ENCODE measurements around the gene ZBED4. TPM values are rescaled to one million over a fixed set of nuclear protein-coding genes. Genes with fewer than 3 reads are reported as not detected.

The ZBED4 gene
- total RNA-seq, 1 donor from 2014 or later = 17.3 TPM

GRCh38 chr22:49824185-49824925 lies 29.3 kb upstream of the ZBED4 start:
- Mint-ChIP-seq H3K27me3 (ENCODE audit: unreplicated experiment) (no peaks in the 10 kb centered on the region), H3K27ac (ENCODE audit: unreplicated experiment) (no peak overlapping the region), H3K4me1 (ENCODE audit: unreplicated experiment) (peaks cover 37% of the 10 kb centered on the region), H3K9me3 (ENCODE audit: unreplicated experiment) (no peaks in the 10 kb centered on the region), H3K36me3 (ENCODE audit: unreplicated experiment) (peaks cover 28% of the 10 kb centered on the region), H3K4me3 (ENCODE audit: unreplicated experiment) (peak overlapping the region; percentile 34)
- DNase-seq (ENCODE audit: extremely low spot score, unreplicated experiment) = no peak
- TF ChIP-seq, protein P1, sequence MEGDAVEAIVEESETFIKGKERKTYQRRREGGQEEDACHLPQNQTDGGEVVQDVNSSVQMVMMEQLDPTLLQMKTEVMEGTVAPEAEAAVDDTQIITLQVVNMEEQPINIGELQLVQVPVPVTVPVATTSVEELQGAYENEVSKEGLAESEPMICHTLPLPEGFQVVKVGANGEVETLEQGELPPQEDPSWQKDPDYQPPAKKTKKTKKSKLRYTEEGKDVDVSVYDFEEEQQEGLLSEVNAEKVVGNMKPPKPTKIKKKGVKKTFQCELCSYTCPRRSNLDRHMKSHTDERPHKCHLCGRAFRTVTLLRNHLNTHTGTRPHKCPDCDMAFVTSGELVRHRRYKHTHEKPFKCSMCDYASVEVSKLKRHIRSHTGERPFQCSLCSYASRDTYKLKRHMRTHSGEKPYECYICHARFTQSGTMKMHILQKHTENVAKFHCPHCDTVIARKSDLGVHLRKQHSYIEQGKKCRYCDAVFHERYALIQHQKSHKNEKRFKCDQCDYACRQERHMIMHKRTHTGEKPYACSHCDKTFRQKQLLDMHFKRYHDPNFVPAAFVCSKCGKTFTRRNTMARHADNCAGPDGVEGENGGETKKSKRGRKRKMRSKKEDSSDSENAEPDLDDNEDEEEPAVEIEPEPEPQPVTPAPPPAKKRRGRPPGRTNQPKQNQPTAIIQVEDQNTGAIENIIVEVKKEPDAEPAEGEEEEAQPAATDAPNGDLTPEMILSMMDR (IDR thresholded peaks at IDR 0.05) = no peak

DNA sequence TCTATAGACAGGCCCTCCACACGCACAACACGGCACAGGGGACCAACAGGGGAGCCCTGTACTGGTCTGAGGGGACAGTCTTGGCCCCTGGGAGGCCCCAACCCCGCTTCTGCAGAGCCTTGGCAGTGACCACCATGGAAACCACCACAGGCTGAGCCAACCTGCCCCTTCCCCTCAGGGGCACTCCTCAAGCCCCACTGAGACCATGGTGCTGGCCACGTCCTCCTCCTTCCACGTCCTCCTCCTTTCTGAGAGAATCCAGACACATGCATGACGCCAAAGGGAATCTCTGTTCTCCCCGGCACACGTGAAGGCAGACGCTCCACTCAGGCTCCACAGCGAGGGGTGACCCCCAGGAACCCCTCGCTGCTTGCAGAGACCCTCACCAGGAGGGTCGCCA lies 28.7 kb upstream of the ZBED4 start:
- TF ChIP-seq, protein P1 (IDR thresholded peaks at IDR 0.05) = no peak
- DNase-seq (ENCODE audit: extremely low spot score, unreplicated experiment) = no peak
- Mint-ChIP-seq H3K4me1 (ENCODE audit: unreplicated experiment) (peaks cover 37% of the 10 kb centered on the region), H3K27ac (ENCODE audit: unreplicated experiment) (peak overlapping the region; percentile 87), H3K27me3 (ENCODE audit: unreplicated experiment) (no peaks in the 10 kb centered on the region), H3K4me3 (ENCODE audit: unreplicated experiment) (peak overlapping the region; percentile 85), H3K36me3 (ENCODE audit: unreplicated experiment) (peaks cover 33% of the 10 kb centered on the region), H3K9me3 (ENCODE audit: unreplicated experiment) (peaks cover 3% of the 10 kb centered on the region)

DNA sequence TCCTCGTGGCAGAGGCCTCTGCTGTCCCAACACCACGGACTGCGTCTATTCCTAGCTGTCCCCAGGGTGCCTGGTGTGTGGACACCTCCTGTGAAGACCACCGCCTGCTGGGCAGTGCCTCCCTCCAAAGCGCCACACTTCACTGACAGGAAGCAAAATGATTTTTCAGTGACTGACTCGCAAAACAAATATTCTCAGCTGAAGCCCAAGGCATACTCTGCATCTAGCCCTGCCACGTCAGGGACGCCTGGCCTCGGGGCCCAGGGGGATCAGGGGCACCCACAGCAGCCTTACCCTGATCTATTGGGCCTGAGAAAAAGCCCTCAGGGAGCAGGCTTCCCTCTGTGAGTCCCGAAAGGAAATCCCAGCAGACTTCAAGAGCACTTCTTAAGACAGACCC lies 28.2 kb upstream of the ZBED4 start:
- H3K9me3 Mint-ChIP-seq (ENCODE audit: unreplicated experiment) = peaks cover 4% of the 10 kb centered on the region
- H3K4me1 Mint-ChIP-seq (ENCODE audit: unreplicated experiment) = peaks cover 36% of the 10 kb centered on the region
- peak overlapping the region; percentile 85 for H3K4me3 Mint-ChIP-seq (ENCODE audit: unreplicated experiment)
- peak overlapping the region; percentile 87 for H3K27ac Mint-ChIP-seq (ENCODE audit: unreplicated experiment)
- no peak for DNase-seq (ENCODE audit: extremely low spot score, unreplicated experiment)
- peaks cover 2% of the 10 kb centered on the region for H3K27me3 Mint-ChIP-seq (ENCODE audit: unreplicated experiment)
- TF ChIP-seq, protein P1 (IDR thresholded peaks at IDR 0.05) = no peak
- H3K36me3 Mint-ChIP-seq (ENCODE audit: unreplicated experiment) = peaks cover 30% of the 10 kb centered on the region

GRCh38 chr22:49825944-49826602 lies 27.6 kb upstream of the ZBED4 start:
- H3K4me3 Mint-ChIP-seq (ENCODE audit: unreplicated experiment) = peak overlapping the region; percentile 85
- no peak for DNase-seq (ENCODE audit: extremely low spot score, unreplicated experiment)
- peak overlapping the region; percentile 87 for H3K27ac Mint-ChIP-seq (ENCODE audit: unreplicated experiment)
- peaks cover 8% of the 10 kb centered on the region for H3K27me3 Mint-ChIP-seq (ENCODE audit: unreplicated experiment)
- H3K36me3 Mint-ChIP-seq (ENCODE audit: unreplicated experiment) = peaks cover 23% of the 10 kb centered on the region
- peaks cover 30% of the 10 kb centered on the region for H3K4me1 Mint-ChIP-seq (ENCODE audit: unreplicated experiment)
- peaks cover 6% of the 10 kb centered on the region for H3K9me3 Mint-ChIP-seq (ENCODE audit: unreplicated experiment)
- TF ChIP-seq, protein P1 (IDR thresholded peaks at IDR 0.05) = no peak

- Mint-ChIP-seq H3K36me3 (ENCODE audit: unreplicated experiment) (peaks cover 23% of the 10 kb centered on the region), H3K27me3 (ENCODE audit: unreplicated experiment) (peaks cover 10% of the 10 kb centered on the region), H3K4me3 (ENCODE audit: unreplicated experiment) (peak overlapping the region; percentile 85), H3K9me3 (ENCODE audit: unreplicated experiment) (peaks cover 12% of the 10 kb centered on the region), H3K4me1 (ENCODE audit: unreplicated experiment) (peaks cover 29% of the 10 kb centered on the region), H3K27ac (ENCODE audit: unreplicated experiment) (peak overlapping the region; percentile 87)
- TF ChIP-seq, protein P1 (IDR thresholded peaks at IDR 0.05) = no peak
- no peak for DNase-seq (ENCODE audit: extremely low spot score, unreplicated experiment)
Observed at GRCh38 chr22:49826603-49827270, 26.9 kb upstream of the ZBED4 start.
